GM10266 (cell line): Measurements from ENCODE around the gene SSU72.

Experiments
- DNase-seq: peaks from one replicate; pipeline ENCODE4 v3.0.0; 2012; ENCODE audit errors: extremely low spot score
- CTCF ChIP-seq: IDR thresholded peaks from 2 replicates; pipeline ENCODE4 v1.5.1; 2012; ENCODE audit warnings: mild to moderate bottlenecking, low read depth; ENCODE audit not compliant: control insufficient read depth, insufficient read depth; ENCODE audit errors: missing control alignments

SSU72 gene

GRCh38 chr1:1602968-1603506, 28.4 kb upstream of the SSU72 start:
- no peak for TF ChIP-seq CTCF

GRCh38 chr1:1602304-1602967, 27.8 kb upstream of the SSU72 start:
- TF ChIP-seq CTCF, result no peak
- DNase-seq, result peak; percentile 85

More at GRCh38 chr1:1602968-1603506, 28.4 kb upstream of the SSU72 start:
- no peak for DNase-seq

GRCh38 chr1:1601564-1602303, 27.1 kb upstream of the SSU72 start:
- TF ChIP-seq CTCF, result no peak

GRCh38 chr1:1600861-1601563, 26.3 kb upstream of the SSU72 start:
- peak; percentile 31 for DNase-seq

More at GRCh38 chr1:1601564-1602303, 27.1 kb upstream of the SSU72 start:
- no peak for DNase-seq

GRCh38 chr1:1599935-1600860, 25.5 kb upstream of the SSU72 start, which contains the start of gene FNDC10:
TSS of gene FNDC10 (minus strand) at chr1:1600135. CDS start at chr1:1600015, 120 bp downstream.
- TF ChIP-seq CTCF, result no peak
- DNase-seq, result peak; percentile 44

More at GRCh38 chr1:1600861-1601563, 26.3 kb upstream of the SSU72 start:
- TF ChIP-seq CTCF, result no peak
